Trophoblast cell (in vitro differentiated cells and primary cell): ENCODE results near the gene SEC14L3.

Source experiments
- DNase-seq, 2 donors: peaks; one replicate each; pipeline ENCODE4 v3.0.0-alpha.2; 2016
- H2AFZ ChIP-seq: 2 replicates; pipeline ENCODE4 v1.6.1; 2013; ENCODE audit warnings: low read length, moderate library complexity, mild to moderate bottlenecking; ENCODE audit not compliant: insufficient read depth, poor library complexity
- H2AK5ac ChIP-seq: 2 replicates; pipeline ENCODE4 v1.6.1; 2013; ENCODE audit warnings: mild to moderate bottlenecking, low read length
- H2BK120ac ChIP-seq: 2 replicates; pipeline ENCODE4 v1.6.1; 2013; ENCODE audit warnings: low read length, mild to moderate bottlenecking, moderate library complexity; ENCODE audit not compliant: insufficient read depth, poor library complexity
- H2BK12ac ChIP-seq: 2 replicates; pipeline ENCODE4 v1.6.1; 2013; ENCODE audit warnings: mild to moderate bottlenecking, low read length, moderate library complexity
- H2BK5ac ChIP-seq: 2 replicates; pipeline ENCODE4 v1.6.1; 2013; ENCODE audit warnings: low read length, low read depth, moderate library complexity, mild to moderate bottlenecking; ENCODE audit not compliant: poor library complexity
- H3K14ac ChIP-seq: 2 replicates; pipeline ENCODE4 v1.6.1; 2013; ENCODE audit warnings: mild to moderate bottlenecking, low read length
- H3K18ac ChIP-seq: 2 replicates; pipeline ENCODE4 v1.6.1; 2013; ENCODE audit warnings: mild to moderate bottlenecking, low read length
- H3K23ac ChIP-seq: 2 replicates; pipeline ENCODE4 v1.6.1; 2013; ENCODE audit warnings: low read length
- H3K27ac ChIP-seq: 2 replicates; pipeline ENCODE4 v1.5.1; 2013; ENCODE audit warnings: low read depth, mild to moderate bottlenecking, inconsistent platforms, low read length, moderate library complexity
- H3K27me3 ChIP-seq: 2 replicates; pipeline ENCODE4 v1.6.1; 2013; ENCODE audit warnings: inconsistent platforms, mild to moderate bottlenecking, low read length, moderate library complexity; ENCODE audit not compliant: insufficient read depth
- H3K36me3 ChIP-seq, 2 experiments: 1 replicate in 1 of 2; 2 replicates in 1 of 2; pipeline ENCODE4 v1.6.1; 2013; ENCODE audit warnings: low read length in 2 of 2, mild to moderate bottlenecking in 2 of 2, moderate library complexity in 1 of 2; ENCODE audit not compliant: insufficient read depth in 2 of 2, control insufficient read depth in 1 of 2
- H3K4ac ChIP-seq: 2 replicates; pipeline ENCODE4 v1.6.1; 2013; ENCODE audit warnings: low read depth, mild to moderate bottlenecking, low read length, moderate library complexity
- H3K4me1 ChIP-seq, 2 experiments: 1 replicate in 1 of 2; 2 replicates in 1 of 2; pipeline ENCODE4 v1.6.1; 2013; ENCODE audit warnings: low read length in 2 of 2, mild to moderate bottlenecking in 2 of 2, moderate library complexity in 1 of 2; ENCODE audit not compliant: insufficient read depth in 2 of 2, control insufficient read depth in 1 of 2
- H3K4me2 ChIP-seq: 2 replicates; pipeline ENCODE4 v1.6.1; 2013; ENCODE audit warnings: inconsistent platforms, mild to moderate bottlenecking, low read length, moderate library complexity
- H3K4me3 ChIP-seq: 2 replicates; pipeline ENCODE4 v1.5.1; 2013; ENCODE audit warnings: mild to moderate bottlenecking, low read depth, low read length, inconsistent platforms
- H3K79me1 ChIP-seq: one replicate; pipeline ENCODE4 v1.6.1; 2013; ENCODE audit warnings: low read length
- H3K79me2 ChIP-seq: 2 replicates; pipeline ENCODE4 v1.6.1; 2013; ENCODE audit warnings: low read length, mild to moderate bottlenecking; ENCODE audit not compliant: control insufficient read depth, insufficient read depth, poor library complexity
- H3K9ac ChIP-seq: 2 replicates; pipeline ENCODE4 v1.6.1; 2013; ENCODE audit warnings: mild to moderate bottlenecking, low read length
- H3K9me3 ChIP-seq: 2 replicates; pipeline ENCODE4 v1.6.1; 2013; ENCODE audit warnings: low read depth, mild to moderate bottlenecking, control low read depth, inconsistent platforms, low read length; ENCODE audit not compliant: insufficient read depth
- H4K12ac ChIP-seq: 2 replicates; pipeline ENCODE4 v1.6.1; 2013; ENCODE audit warnings: low read depth, mild to moderate bottlenecking, low read length, moderate library complexity
- H4K8ac ChIP-seq: 2 replicates; pipeline ENCODE4 v1.6.1; 2013; ENCODE audit warnings: low read depth, mild to moderate bottlenecking, low read length, moderate library complexity
- H4K91ac ChIP-seq: one replicate; pipeline ENCODE4 v1.6.1; 2013; ENCODE audit warnings: low read depth, mild to moderate bottlenecking, low read length, moderate library complexity
- WGBS: extraction: QIAGEN DNeasy Blood & Tissue Kit; methylation state at CpG from one replicate; pipeline ENCODE4 v1.1.7; 2013; ENCODE audit warnings: missing lambda C conversion rate; ENCODE audit not compliant: insufficient read length, insufficient coverage; ENCODE audit errors: extremely low coverage; 5-methylcytosine and 5-hydroxymethylcytosine counted together

SEC14L3 gene

GRCh38 chr22:30447656-30448055 lies 24.2 kb downstream of the SEC14L3 start:
- no peak for DNase-seq
- no peak overlapping the region for H3K23ac ChIP-seq
- H4K12ac ChIP-seq: no peak overlapping the region
- H3K27me3 ChIP-seq: no peaks in the 10 kb centered on the region
- no peak overlapping the region for H3K9ac ChIP-seq
- H2BK120ac ChIP-seq: no peak overlapping the region
- no peaks in the 10 kb centered on the region for H3K79me2 ChIP-seq
- no peak overlapping the region for H2AFZ ChIP-seq
- H3K14ac ChIP-seq: no peak overlapping the region
- H3K36me3 ChIP-seq: no peaks in the 10 kb centered on the region
- H3K4me2 ChIP-seq: no peak overlapping the region
- H3K27ac ChIP-seq: no peak overlapping the region
- H2BK12ac ChIP-seq: no peak overlapping the region
- H4K8ac ChIP-seq: no peak overlapping the region
- H3K4me3 ChIP-seq: no peak overlapping the region
- no peak overlapping the region for H2BK5ac ChIP-seq
- no CpG with 5 or more reads among the region's 3 CpGs for WGBS
- H2AK5ac ChIP-seq: no peak overlapping the region
- H3K18ac ChIP-seq: no peak overlapping the region
- peaks cover 4% of the 10 kb centered on the region for H3K9me3 ChIP-seq
- no peak overlapping the region for H4K91ac ChIP-seq
- H3K4ac ChIP-seq: no peak overlapping the region
- peaks cover 2 to 4% of the 10 kb centered on the region in 2 experiments for H3K4me1 ChIP-seq
- H3K79me1 ChIP-seq: no peaks in the 10 kb centered on the region

GRCh38 chr22:30445438-30446145 lies 26.2 kb downstream of the SEC14L3 start:
- H3K79me2 ChIP-seq: no peaks in the 10 kb centered on the region
- no peaks in the 10 kb centered on the region for H3K27me3 ChIP-seq
- H3K9me3 ChIP-seq: peaks cover 4% of the 10 kb centered on the region
- WGBS: no CpG with 5 or more reads among the region's 5 CpGs
- peak overlapping the region; percentile 35 for H2AFZ ChIP-seq
- H2BK120ac ChIP-seq: no peak overlapping the region
- H3K14ac ChIP-seq: no peak overlapping the region
- H2BK12ac ChIP-seq: no peak overlapping the region
- no peak overlapping the region for H4K8ac ChIP-seq
- H3K4ac ChIP-seq: no peak overlapping the region
- no peak overlapping the region for H3K27ac ChIP-seq
- no peak for DNase-seq
- no peak overlapping the region for H2BK5ac ChIP-seq
- no peaks in the 10 kb centered on the region for H3K79me1 ChIP-seq
- no peak overlapping the region for H3K18ac ChIP-seq
- H3K4me2 ChIP-seq: no peak overlapping the region
- H3K36me3 ChIP-seq: no peaks in the 10 kb centered on the region
- no peak overlapping the region for H4K12ac ChIP-seq
- no peak overlapping the region for H3K4me3 ChIP-seq
- no peak overlapping the region for H3K23ac ChIP-seq
- H4K91ac ChIP-seq: no peak overlapping the region
- no peak overlapping the region for H2AK5ac ChIP-seq
- peaks cover 2 to 4% of the 10 kb centered on the region in 2 experiments for H3K4me1 ChIP-seq
- H3K9ac ChIP-seq: peak overlapping the region; percentile 68

GRCh38 chr22:30444632-30445437 lies 27.0 kb downstream of the SEC14L3 start:
- H3K9me3 ChIP-seq: peaks cover 4% of the 10 kb centered on the region
- no peaks in the 10 kb centered on the region for H3K36me3 ChIP-seq
- no peaks in the 10 kb centered on the region for H3K79me1 ChIP-seq
- H3K23ac ChIP-seq: no peak overlapping the region
- H3K9ac ChIP-seq: no peak overlapping the region
- peak overlapping the region; percentile 74 for H4K8ac ChIP-seq
- peaks cover 2 to 4% of the 10 kb centered on the region in 2 experiments for H3K4me1 ChIP-seq
- H3K18ac ChIP-seq: no peak overlapping the region
- H4K12ac ChIP-seq: peak overlapping the region; percentile 62
- no peak overlapping the region for H2BK120ac ChIP-seq
- peak overlapping the region; percentile 46 for H3K4me2 ChIP-seq
- no peaks in the 10 kb centered on the region for H3K27me3 ChIP-seq
- H3K4ac ChIP-seq: no peak overlapping the region
- no peak overlapping the region for H3K27ac ChIP-seq
- DNase-seq: peak; percentile 29 to 70
- H3K14ac ChIP-seq: no peak overlapping the region
- H3K79me2 ChIP-seq: no peaks in the 10 kb centered on the region
- no peak overlapping the region for H4K91ac ChIP-seq
- no peak overlapping the region for H2BK12ac ChIP-seq
- H3K4me3 ChIP-seq: no peak overlapping the region
- H2AFZ ChIP-seq: peak overlapping the region; percentile 71
- no peak overlapping the region for H2BK5ac ChIP-seq
- no peak overlapping the region for H2AK5ac ChIP-seq
- whole genome bisulfite sequencing: no CpG with 5 or more reads among the region's 11 CpGs

- Histone ChIP-seq H2BK5ac (no peak overlapping the region), H3K79me1 (no peaks in the 10 kb centered on the region), H3K27me3 (no peaks in the 10 kb centered on the region), H3K79me2 (no peaks in the 10 kb centered on the region), H3K27ac (no peak overlapping the region), H4K91ac (no peak overlapping the region), H2AK5ac (no peak overlapping the region), H3K9ac (no peak overlapping the region), H4K12ac (no peak overlapping the region), H3K23ac (no peak overlapping the region), H3K4me3 (no peak overlapping the region), H2BK120ac (no peak overlapping the region), H3K9me3 (peaks cover 2% of the 10 kb centered on the region), H3K18ac (no peak overlapping the region), H4K8ac (no peak overlapping the region), H3K4me2 (no peak overlapping the region), H2BK12ac (no peak overlapping the region), H3K4ac (no peak overlapping the region), H2AFZ (no peak overlapping the region), H3K14ac (no peak overlapping the region), H3K36me3 (no peaks in the 10 kb centered on the region), H3K4me1 (peaks cover 2 to 4% of the 10 kb centered on the region in 2 experiments)
- DNase-seq: no peak
- no CpG with 5 or more reads among the region's 9 CpGs for WGBS
These were observed 30.7 kb downstream of the SEC14L3 start for GRCh38 chr22:30441088-30441487.
